Raji (cell line): ENCODE results near the gene ARHGEF11.

Experiments used
- POLR2A ChIP-seq: IDR thresholded peaks from 2 replicates; pipeline ENCODE4 v1.6.1; 2011; ENCODE audit warnings: low read depth, low read length, control low read depth; ENCODE audit not compliant: insufficient read depth

The ARHGEF11 gene

DNA sequence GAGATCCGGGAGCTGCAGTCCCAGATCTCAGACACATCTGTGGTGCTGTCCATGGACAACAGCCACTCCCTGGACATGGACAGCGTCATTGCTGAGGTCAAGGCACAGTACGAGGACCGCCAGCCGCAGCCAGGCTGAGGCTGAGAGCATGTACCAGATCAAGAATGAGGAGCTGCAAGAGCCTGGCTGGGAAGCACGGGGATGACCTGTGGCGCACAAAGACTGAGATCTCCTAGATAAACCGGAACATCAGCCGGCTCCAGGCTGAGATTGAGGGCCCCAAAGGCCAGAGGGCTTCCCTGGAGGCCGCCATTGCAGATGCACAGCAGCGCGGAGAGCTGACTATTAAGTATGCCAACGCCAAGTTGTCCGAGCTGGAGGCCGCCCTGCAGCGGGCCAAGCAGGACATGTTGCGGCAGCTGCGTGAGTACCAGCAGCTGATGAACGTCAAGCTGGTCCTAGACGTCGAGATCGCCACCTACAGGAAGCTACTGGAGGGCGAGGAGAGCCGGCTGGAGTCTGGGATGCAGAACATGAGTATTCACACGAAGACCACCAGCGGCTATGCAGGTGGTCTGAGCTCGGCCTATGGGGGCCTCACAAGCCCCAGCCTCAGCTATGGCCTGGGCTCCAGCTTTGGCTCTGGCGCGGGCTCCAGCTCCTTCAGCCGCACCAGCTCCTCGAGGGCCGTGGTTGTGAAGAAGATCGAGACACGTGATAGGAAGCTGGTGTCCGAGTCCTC is 28.6 kb upstream of the ARHGEF11 start:
- TF ChIP-seq POLR2A = no peak

GRCh38 chr1:157069601-157070000 is 24.1 kb upstream of the ARHGEF11 start:
- no peak for TF ChIP-seq POLR2A

DNA sequence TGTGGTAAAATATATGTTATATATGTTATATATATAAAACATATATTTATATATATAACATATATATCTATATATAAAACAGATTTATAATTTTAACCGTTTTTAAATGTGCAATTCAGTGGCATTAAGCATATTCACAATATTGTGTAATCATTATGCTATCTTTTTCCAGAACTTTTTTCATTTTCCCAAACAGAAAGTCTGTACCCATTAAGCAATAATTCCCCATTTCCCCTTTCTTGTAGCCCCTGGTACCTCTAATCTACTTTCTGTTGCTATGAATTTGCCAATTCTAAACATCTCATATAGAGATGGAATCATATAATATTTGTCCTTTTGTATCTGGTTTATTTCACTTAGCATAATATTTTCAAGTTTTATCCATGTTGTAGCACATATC is 10.7 kb upstream of the ARHGEF11 start:
- no peak for TF ChIP-seq POLR2A

- TF ChIP-seq POLR2A = no peak
Observed at GRCh38 chr1:157050836-157051235, 5.3 kb upstream of the ARHGEF11 start.

GRCh38 chr1:157047062-157047410 is 1.5 kb upstream of the ARHGEF11 start:
- no peak for TF ChIP-seq POLR2A

GRCh38 chr1:157044326-157044725 is 1.2 kb downstream of the ARHGEF11 start:
- TF ChIP-seq POLR2A = no peak

DNA sequence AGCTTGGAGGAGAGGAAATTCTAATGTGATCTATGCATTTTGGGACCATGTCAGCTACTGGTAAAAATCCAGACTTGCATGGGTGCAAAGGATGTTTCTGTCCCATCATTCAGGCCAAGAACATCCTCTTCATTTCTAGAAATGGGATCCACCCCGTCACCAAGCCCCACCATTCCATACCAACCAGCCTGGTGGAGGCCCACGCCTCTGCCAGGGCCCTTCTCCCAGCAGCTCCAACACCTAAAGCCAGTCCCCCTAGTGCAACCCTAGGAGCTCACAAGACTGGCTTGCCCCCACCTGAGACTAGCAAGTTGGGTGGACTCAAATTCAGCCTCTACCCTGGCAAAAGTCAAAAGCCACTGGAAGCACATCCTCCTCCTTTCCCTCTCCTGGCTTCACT is 1.9 kb downstream of the ARHGEF11 start:
- no peak for TF ChIP-seq POLR2A

DNA sequence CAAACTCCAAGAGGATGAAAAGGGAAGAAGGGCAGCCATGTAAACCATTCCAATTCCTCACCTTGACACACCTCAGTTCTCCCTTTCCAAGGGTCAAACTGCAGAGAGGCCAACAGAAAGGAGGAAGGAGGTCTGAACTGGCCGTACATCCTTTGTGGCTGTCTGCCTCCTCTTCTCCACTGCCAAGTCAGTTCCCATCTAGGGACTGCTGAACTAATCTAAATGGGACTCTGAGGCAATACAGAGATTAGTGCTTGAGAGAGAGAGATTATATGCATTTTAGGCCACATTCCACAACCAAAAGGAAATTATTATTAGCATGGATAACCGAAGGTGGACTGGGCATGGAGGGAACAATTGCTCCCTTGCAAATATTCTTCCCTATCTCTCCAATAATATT is 2.7 kb downstream of the ARHGEF11 start:
- TF ChIP-seq POLR2A = no peak

DNA sequence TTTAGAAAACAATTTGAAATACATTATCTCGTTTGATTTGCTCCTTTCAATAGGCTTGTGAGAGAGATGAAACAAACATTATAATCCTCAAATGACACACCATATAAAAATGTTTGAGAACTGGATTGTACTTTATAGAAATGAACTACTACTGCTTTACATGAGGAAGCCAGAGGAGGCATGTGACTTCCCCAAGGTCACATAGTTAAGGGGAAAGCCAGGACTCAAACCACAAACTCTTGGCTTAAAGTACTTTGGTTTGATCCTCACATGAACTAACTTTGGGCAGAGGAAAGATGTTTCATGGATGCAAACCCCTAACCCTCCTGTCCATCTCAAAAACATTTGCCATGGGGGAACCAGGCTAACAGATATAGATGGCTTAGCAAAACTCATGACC is 4.7 kb downstream of the ARHGEF11 start:
- no peak for TF ChIP-seq POLR2A

DNA sequence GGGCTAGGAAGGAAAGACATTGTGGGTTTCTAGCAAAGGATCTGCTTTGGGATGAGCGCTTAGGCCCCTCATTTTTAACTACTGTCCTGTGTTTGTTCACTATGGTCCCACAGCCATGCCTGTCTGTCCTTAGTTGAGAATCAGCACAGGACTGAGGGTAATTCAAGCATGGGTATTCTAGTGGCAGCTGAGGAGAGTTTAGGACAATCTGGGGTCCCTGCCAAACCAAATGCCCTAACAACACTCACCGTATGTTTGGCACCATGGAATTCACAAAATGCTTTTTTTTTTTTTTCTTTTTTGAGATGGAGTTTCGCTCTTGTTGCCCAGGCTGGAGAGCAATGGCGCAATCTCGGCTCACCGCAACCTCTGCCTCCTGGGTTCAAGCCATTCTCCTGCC is 10.4 kb downstream of the ARHGEF11 start:
- TF ChIP-seq POLR2A = no peak

DNA sequence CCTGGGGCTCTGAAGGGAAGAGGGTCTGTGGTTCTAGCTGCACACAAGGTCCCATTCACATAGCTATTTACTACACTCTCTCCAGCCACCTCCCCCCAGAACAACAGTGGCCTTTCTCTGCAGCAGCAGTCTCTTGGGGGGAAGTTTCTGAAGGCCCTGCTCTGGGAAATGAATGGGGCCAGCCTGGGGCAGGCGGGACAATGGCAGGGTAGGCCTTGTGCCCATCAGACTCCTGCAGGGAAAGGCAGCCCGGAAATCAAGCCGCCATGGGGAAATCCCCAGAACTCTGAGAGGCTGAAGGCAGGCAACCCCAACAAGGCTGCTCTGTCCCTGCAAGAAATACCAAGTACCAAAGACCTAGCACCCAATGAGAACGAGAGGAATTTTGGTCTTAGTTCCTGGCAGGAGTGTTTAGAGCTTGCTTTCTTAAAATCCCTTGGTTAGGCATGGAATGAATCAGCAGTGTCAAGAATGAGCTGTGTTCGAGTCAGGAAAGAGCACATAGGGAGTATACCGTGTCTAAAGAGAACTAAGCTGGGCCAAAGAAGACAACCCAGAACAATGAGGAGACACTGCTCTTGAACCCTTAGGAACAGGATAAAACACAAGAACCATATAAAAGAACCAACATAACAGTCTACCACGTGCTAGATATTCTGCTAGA is 11.3 kb downstream of the ARHGEF11 start:
- no peak for TF ChIP-seq POLR2A

DNA sequence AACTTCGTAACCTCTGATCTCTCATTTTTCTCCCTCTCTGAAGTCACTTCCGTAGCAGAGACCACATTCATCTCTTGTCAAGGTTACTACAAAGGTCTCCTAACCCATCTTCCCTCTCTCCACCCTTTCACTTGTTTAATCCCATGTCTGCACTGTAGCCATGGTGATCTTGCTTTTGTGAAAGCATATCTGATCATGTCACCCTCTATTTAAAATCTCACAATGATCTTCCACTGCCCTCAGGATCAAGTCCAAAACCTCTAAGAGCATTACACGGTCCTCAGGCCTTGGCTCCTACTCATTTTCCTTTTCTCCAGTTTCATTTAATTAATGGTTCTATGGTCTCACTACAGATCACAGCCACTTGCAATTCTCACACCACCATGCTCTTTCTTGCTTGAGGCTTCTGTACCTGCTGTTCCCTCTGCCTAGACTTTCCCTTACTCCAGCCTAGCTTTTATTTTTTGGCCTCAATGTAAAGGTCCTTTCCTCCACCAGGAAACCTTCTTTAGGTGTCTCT is 12.1 kb downstream of the ARHGEF11 start:
- no peak for TF ChIP-seq POLR2A

DNA sequence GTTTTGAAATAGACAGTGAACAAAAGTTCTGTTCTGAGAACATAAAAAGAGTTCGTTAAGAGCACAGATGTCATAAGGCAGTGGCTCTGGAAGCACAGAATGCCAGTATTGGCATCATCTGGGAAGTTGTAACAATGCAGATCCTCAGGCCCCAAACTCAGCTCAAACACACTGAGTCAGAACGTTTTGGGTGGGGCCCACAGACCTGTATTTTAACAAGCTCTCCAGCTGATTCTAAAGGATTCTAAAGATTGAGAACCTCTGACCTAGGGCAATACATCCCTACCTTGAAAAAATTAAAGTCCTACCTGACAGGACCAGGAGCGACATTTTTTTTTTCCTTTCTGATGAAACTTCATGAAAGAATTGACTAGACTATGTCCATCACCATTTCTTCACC is 13.2 kb downstream of the ARHGEF11 start:
- TF ChIP-seq POLR2A = no peak

DNA sequence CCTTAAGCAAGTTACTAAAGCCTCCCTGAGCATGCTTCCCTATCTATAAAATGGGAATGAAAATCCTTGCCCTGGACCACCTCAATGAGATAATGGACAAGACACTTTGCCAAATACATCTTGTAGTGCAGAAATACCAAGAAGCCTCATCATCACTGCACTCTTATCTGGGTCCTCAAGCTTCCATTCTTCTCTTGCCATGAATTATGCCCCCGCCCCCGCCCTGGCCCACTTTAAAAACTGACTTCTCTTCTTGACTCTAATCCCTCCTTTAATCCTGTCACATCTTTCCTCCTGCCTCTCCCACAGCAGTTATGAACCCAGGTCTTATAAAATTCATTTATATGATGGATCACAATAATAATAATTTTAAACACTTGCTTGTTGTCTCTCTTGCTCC is 14.8 kb downstream of the ARHGEF11 start:
- TF ChIP-seq POLR2A = no peak

DNA sequence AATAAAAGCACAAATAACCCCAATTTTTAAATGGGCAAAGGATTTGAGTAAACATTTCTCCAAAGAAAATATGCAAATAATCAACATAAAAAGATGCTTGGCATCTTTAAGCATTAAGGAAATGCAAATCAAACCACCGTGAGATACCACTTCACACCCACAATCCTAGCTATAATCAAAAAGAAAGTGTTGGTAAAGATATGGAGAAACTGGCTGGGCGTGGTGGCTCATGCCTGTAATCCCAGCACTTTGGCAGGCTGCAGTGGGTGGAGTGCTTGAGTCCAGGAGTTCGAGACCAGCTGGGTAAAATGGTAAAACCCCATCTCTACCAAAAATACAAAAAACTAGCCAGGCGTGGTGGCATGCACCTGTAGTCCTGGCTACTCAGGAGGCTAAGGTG is 16.9 kb downstream of the ARHGEF11 start:
- no peak for TF ChIP-seq POLR2A

- no peak for TF ChIP-seq POLR2A
Observed at GRCh38 chr1:157025856-157026255, 19.7 kb downstream of the ARHGEF11 start.
